GM21390 (cell line): Measurements from ENCODE around the gene MUC5B.
"Not testable (repeated sequence)": the region's sequence is repeated elsewhere in the genome, so short reads cannot be mapped to it uniquely, and the experiment has no call there.

Source experiments
- ATAC-seq: cut with Tn5 transposase; IDR thresholded peaks from one replicate; pipeline ENCODE4 v1.9.1; 2021; ENCODE audit not compliant: unreplicated experiment

MUC5B gene

GRCh38 chr11:1201395-1202153 lies 21.3 kb upstream of the MUC5B start:
- ATAC-seq, result no peak

- no peak for ATAC-seq
These were observed 20.6 kb upstream of the MUC5B start for GRCh38 chr11:1202154-1202775.

- ATAC-seq, result no peak
These were observed 19.9 kb upstream of the MUC5B start for GRCh38 chr11:1202776-1203504.

- ATAC-seq, result no peak
These were observed 19.2 kb upstream of the MUC5B start for GRCh38 chr11:1203505-1204271.

- ATAC-seq, result no peak
These were observed 18.3 kb upstream of the MUC5B start for GRCh38 chr11:1204381-1205101.

GRCh38 chr11:1205121-1205986 lies 17.5 kb upstream of the MUC5B start:
- ATAC-seq, result no peak

- no peak for ATAC-seq
These were observed 16.9 kb upstream of the MUC5B start for GRCh38 chr11:1205987-1206331.

GRCh38 chr11:1206391-1207271 lies 16.2 kb upstream of the MUC5B start:
- no peak for ATAC-seq

GRCh38 chr11:1207401-1208143 lies 15.3 kb upstream of the MUC5B start:
- no peak for ATAC-seq

GRCh38 chr11:1208144-1208393 lies 14.8 kb upstream of the MUC5B start:
- no peak for ATAC-seq

GRCh38 chr11:1208394-1209261 lies 14.2 kb upstream of the MUC5B start:
- no peak for ATAC-seq

- ATAC-seq, result no peak
These were observed 13.4 kb upstream of the MUC5B start for GRCh38 chr11:1209371-1210057.

GRCh38 chr11:1211838-1212237 lies 11.0 kb upstream of the MUC5B start:
- ATAC-seq, result no peak

- ATAC-seq, result not testable (repeated sequence)
These were observed 7.0 kb upstream of the MUC5B start for GRCh38 chr11:1215826-1216225.

GRCh38 chr11:1217151-1217550 lies 5.7 kb upstream of the MUC5B start:
- ATAC-seq, result no peak

GRCh38 chr11:1218256-1218787 lies 4.5 kb upstream of the MUC5B start:
- ATAC-seq, result no peak
